OCI-LY1 (cell line): Measurements from ENCODE around the gene TRPM3.

Experiments used
- H2AFZ ChIP-seq: fragments of 200-600 bp; sonication (generic), shearing (Covaris generic); 2 replicates; pipeline ENCODE4 v1.6.0; 2014; ENCODE audit warnings: antibody characterized with exemption, mild to moderate bottlenecking, low read length
- H3F3A ChIP-seq: fragments of 200-600 bp; sonication (generic), shearing (Covaris generic); 2 replicates; pipeline ENCODE4 v1.6.0; 2014; ENCODE audit warnings: mild to moderate bottlenecking, antibody characterized with exemption, low read length, moderate library complexity; ENCODE audit not compliant: insufficient read depth
- H3K27ac ChIP-seq: fragments of 200-600 bp; sonication (generic); 2 replicates; pipeline ENCODE4 v1.5.1; 2014; ENCODE audit warnings: low read length, mixed run types, mild to moderate bottlenecking, low read depth; ENCODE audit not compliant: poor library complexity, severe bottlenecking
- H3K27me3 ChIP-seq: fragments of 200-600 bp; sonication (generic); 2 replicates; pipeline ENCODE4 v1.6.0; 2014; ENCODE audit warnings: antibody characterized with exemption, mild to moderate bottlenecking, low read length, moderate library complexity; ENCODE audit not compliant: insufficient read depth
- H3K36me3 ChIP-seq: fragments of 200-600 bp; sonication (generic); 2 replicates; pipeline ENCODE4 v1.6.1; 2014; ENCODE audit warnings: mild to moderate bottlenecking, antibody characterized with exemption, low read length, moderate library complexity, mixed read lengths; ENCODE audit not compliant: insufficient read depth
- H3K4me1 ChIP-seq: fragments of 200-600 bp; sonication (generic); 2 replicates; pipeline ENCODE4 v1.5.1; 2014; ENCODE audit warnings: mild to moderate bottlenecking, low read length, moderate library complexity; ENCODE audit not compliant: insufficient read depth, severe bottlenecking
- H3K4me2 ChIP-seq: fragments of 200-600 bp; sonication (generic), shearing (Covaris generic); 2 replicates; pipeline ENCODE4 v1.6.1; 2014; ENCODE audit warnings: low read length
- H3K4me3 ChIP-seq: fragments of 200-600 bp; sonication (generic); 2 replicates; pipeline ENCODE4 v1.5.1; 2014; ENCODE audit warnings: low read length, low read depth, mild to moderate bottlenecking, mixed read lengths; ENCODE audit not compliant: poor library complexity, severe bottlenecking
- H3K79me2 ChIP-seq: fragments of 200-600 bp; shearing (Covaris generic); 2 replicates; pipeline ENCODE4 v1.6.1; 2016; ENCODE audit warnings: mixed run types, low read length, mixed read lengths; ENCODE audit not compliant: insufficient read depth
- H3K9ac ChIP-seq: fragments of 200-600 bp; sonication (generic), shearing (Covaris generic); 2 replicates; pipeline ENCODE4 v1.6.1; 2014; ENCODE audit warnings: mild to moderate bottlenecking, low read length, mixed read lengths
- H3K9me2 ChIP-seq: fragments of 200-600 bp; sonication (generic), shearing (Covaris generic); 2 replicates; pipeline ENCODE4 v1.6.1; 2014; ENCODE audit warnings: low read depth, mild to moderate bottlenecking, low read length, mixed read lengths
- H3K9me3 ChIP-seq: fragments of 200-600 bp; shearing (Covaris generic); 2 replicates; pipeline ENCODE4 v1.6.1; 2014; ENCODE audit warnings: low read length, mixed read lengths
- H4K20me1 ChIP-seq: fragments of 200-600 bp; sonication (generic), shearing (Covaris generic); 2 replicates; pipeline ENCODE4 v1.6.0; 2016; ENCODE audit warnings: mild to moderate bottlenecking, low read length; ENCODE audit not compliant: insufficient read depth
- EZH2 ChIP-seq: fragments of 200-600 bp; sonication (generic), shearing (Covaris generic); IDR thresholded peaks from 2 replicates; pipeline ENCODE4 v1.8.0; 2017; ENCODE audit warnings: borderline replicate concordance, mixed run types, mild to moderate bottlenecking, antibody characterized with exemption, low read length, moderate library complexity, mixed read lengths
- TF ChIP-seq, protein P1 (sequence below): fragments of 200-600 bp; sonication (generic), shearing (Covaris generic); IDR thresholded peaks from 2 replicates; pipeline ENCODE4 v1.5.1; 2017; ENCODE audit warnings: mild to moderate bottlenecking, antibody characterized with exemption, low read length, moderate library complexity, mixed read lengths

TRPM3 gene

DNA sequence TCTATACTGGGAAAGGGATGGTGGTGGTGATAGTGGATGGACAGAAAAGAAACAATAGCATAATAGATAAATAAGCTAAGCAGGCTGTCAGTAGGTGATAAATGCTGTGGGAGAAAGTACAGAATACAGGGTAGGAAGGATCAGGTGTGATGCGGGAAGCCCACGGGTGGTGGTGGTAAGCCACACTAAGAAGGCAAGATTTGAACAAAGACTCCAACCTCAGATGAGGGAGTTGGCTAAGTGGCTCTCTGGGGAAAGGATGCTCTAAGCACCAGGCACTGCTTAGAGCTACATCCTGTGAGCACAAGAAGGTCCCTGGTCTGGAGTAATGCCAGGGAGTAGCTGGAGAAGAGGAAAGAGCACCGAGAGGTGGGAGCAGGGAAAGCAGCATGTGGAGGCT is 555.4 kb downstream of the TRPM3 start:
- Histone ChIP-seq H2AFZ (no peak overlapping the region), H3K4me1 (peaks cover 8% of the 10 kb centered on the region), H3K9me3 (no peaks in the 10 kb centered on the region), H3K4me2 (no peak overlapping the region), H3K9me2 (no peaks in the 10 kb centered on the region), H3F3A (no peaks in the 10 kb centered on the region), H3K36me3 (no peaks in the 10 kb centered on the region), H3K27me3 (no peaks in the 10 kb centered on the region), H3K79me2 (no peaks in the 10 kb centered on the region), H4K20me1 (no peaks in the 10 kb centered on the region), H3K27ac (no peak overlapping the region), H3K4me3 (no peak overlapping the region), H3K9ac (no peak overlapping the region)
- TF ChIP-seq EZH2, result no peak
- TF ChIP-seq, protein P1, sequence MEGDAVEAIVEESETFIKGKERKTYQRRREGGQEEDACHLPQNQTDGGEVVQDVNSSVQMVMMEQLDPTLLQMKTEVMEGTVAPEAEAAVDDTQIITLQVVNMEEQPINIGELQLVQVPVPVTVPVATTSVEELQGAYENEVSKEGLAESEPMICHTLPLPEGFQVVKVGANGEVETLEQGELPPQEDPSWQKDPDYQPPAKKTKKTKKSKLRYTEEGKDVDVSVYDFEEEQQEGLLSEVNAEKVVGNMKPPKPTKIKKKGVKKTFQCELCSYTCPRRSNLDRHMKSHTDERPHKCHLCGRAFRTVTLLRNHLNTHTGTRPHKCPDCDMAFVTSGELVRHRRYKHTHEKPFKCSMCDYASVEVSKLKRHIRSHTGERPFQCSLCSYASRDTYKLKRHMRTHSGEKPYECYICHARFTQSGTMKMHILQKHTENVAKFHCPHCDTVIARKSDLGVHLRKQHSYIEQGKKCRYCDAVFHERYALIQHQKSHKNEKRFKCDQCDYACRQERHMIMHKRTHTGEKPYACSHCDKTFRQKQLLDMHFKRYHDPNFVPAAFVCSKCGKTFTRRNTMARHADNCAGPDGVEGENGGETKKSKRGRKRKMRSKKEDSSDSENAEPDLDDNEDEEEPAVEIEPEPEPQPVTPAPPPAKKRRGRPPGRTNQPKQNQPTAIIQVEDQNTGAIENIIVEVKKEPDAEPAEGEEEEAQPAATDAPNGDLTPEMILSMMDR, result no peak

DNA sequence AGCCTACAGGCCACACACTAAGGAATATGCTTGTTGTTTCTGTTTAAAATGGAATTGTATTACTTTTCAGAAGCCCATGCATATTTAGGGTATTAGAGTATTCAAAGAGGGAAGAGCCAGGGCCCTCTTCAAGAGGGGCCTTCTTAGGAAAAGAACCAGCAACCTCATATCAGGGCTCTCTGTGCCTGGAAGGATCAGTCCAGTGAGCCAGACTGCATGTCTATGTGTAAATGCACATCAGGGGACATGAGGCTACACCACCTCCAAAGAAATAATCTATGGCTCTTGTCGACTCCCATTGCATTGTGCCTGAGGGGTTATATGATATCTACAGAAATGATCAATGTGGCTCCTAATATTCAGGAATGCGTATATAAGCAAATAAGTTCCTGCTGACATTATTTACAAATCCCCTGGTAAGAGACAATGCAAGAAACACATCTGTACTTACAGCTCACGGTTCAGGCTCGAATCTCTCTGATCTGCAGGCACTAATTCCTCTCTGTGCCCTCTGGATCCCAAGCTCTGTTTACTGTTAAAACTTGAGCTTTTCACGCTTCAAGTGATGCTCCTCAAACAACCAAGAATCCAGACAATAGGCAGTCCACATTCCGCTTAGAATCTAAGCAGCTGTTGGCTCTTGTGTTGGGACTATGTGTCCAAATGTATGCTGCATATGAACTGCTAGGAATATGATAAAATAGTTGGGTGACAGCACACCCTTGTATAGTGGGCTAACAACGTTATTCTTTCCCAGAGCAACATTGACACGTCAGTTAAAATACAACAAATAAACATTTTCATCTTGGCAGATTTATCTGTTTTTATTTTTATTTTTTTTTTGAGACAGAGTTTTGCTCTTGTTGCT is 556.7 kb downstream of the TRPM3 start:
- H3K36me3 ChIP-seq, result no peaks in the 10 kb centered on the region
- H3K4me3 ChIP-seq, result no peak overlapping the region
- H3K4me1 ChIP-seq, result peaks cover 8% of the 10 kb centered on the region
- H3F3A ChIP-seq, result no peaks in the 10 kb centered on the region
- no peak overlapping the region for H3K9ac ChIP-seq
- no peak overlapping the region for H3K4me2 ChIP-seq
- no peaks in the 10 kb centered on the region for H3K9me3 ChIP-seq
- no peaks in the 10 kb centered on the region for H3K9me2 ChIP-seq
- no peak overlapping the region for H3K27ac ChIP-seq
- no peaks in the 10 kb centered on the region for H3K27me3 ChIP-seq
- no peaks in the 10 kb centered on the region for H4K20me1 ChIP-seq
- H2AFZ ChIP-seq, result no peak overlapping the region
- no peaks in the 10 kb centered on the region for H3K79me2 ChIP-seq
- no peak for TF ChIP-seq EZH2
- TF ChIP-seq, protein P1, result no peak

DNA sequence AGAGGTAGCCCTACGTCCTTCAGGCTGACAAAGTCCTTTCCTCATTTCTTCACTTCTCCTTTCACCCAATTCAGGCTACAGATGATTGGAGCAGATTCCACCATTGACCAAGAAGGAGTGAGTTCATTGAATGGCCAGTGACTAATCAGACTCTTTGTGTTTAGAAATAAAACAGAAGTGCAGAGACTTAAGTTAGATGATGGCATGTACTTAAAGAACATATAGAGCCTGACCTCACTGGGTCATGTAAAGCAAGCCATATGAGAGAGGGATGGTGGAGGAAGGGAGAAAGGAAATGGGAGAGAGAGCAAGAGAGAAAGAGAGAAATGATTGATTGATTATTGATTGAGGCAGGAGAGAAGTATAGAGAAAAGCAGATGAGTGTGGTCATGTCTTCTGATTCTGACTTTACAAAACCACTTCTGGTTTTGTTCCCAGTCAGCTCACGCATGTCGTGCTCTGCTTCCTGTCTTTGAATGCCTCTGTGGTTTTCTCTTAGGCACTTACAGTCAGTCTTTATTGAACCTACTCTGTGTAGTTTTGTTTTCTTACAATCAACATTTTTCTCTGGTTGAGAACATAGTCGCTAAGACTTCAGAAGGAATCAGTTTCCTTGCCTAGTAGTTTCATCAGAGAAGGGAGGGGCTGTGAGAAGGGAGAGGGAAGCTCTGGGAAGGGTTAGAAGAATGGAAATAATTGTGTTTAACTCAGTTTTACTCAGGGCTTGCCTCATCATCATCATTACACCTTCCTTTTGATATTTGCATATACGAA is 557.8 kb downstream of the TRPM3 start:
- H4K20me1 ChIP-seq, result no peaks in the 10 kb centered on the region
- H3K4me3 ChIP-seq, result no peak overlapping the region
- H3K9ac ChIP-seq, result no peak overlapping the region
- peaks cover 8% of the 10 kb centered on the region for H3K4me1 ChIP-seq
- H3K9me2 ChIP-seq, result no peaks in the 10 kb centered on the region
- no peak overlapping the region for H3K27ac ChIP-seq
- no peaks in the 10 kb centered on the region for H3K27me3 ChIP-seq
- H3F3A ChIP-seq, result no peaks in the 10 kb centered on the region
- H2AFZ ChIP-seq, result no peak overlapping the region
- H3K9me3 ChIP-seq, result no peaks in the 10 kb centered on the region
- TF ChIP-seq, protein P1, result no peak
- TF ChIP-seq EZH2, result no peak
- H3K4me2 ChIP-seq, result no peak overlapping the region; the same call in 1 of the 2 replicates
- H3K79me2 ChIP-seq, result no peaks in the 10 kb centered on the region
- no peaks in the 10 kb centered on the region for H3K36me3 ChIP-seq
